ENCODE measurements around the gene TGFB2. TPM values are rescaled to one million over a fixed set of nuclear protein-coding genes. Genes with fewer than 3 reads are reported as not detected.

Gene TGFB2
- polyA plus RNA-seq, 2 donors, result 0.16 to 0.34 TPM

GRCh38 chr1:218480588-218481099 is 135.5 kb downstream of the TGFB2 start:
- Histone ChIP-seq H3K27me3 (ENCODE audit: control insufficient read depth in 1 of 2, insufficient read depth in 2 of 2, low read length in 2 of 2) (no peaks in the 10 kb centered on the region), H3K36me3 (ENCODE audit: control insufficient read depth in 2 of 2, insufficient read depth in 2 of 2, low read length in 1 of 2) (no peaks in the 10 kb centered on the region), H3K4me1 (ENCODE audit: control insufficient read depth in 2 of 2, insufficient read depth in 2 of 2, low read length in 1 of 2) (peaks cover 0 to 2% of the 10 kb centered on the region in 2 donors), H3K4me3 (ENCODE audit: low read depth in 1 of 2, low read length in 2 of 2) (no peak overlapping the region), H3K9me3 (ENCODE audit: control insufficient read depth in 2 of 2, insufficient read depth in 1 of 2, low read depth in 1 of 2, low read length in 1 of 2) (no peaks in the 10 kb centered on the region), H3K27ac (ENCODE audit: low read depth in 2 of 2, low read length in 1 of 2) (peak overlapping the region in 1 of 2 donors; percentile 39)
- 45 to 65% methylated on average over 1 of the region's 1 CpG for WGBS, 2 donors

DNA sequence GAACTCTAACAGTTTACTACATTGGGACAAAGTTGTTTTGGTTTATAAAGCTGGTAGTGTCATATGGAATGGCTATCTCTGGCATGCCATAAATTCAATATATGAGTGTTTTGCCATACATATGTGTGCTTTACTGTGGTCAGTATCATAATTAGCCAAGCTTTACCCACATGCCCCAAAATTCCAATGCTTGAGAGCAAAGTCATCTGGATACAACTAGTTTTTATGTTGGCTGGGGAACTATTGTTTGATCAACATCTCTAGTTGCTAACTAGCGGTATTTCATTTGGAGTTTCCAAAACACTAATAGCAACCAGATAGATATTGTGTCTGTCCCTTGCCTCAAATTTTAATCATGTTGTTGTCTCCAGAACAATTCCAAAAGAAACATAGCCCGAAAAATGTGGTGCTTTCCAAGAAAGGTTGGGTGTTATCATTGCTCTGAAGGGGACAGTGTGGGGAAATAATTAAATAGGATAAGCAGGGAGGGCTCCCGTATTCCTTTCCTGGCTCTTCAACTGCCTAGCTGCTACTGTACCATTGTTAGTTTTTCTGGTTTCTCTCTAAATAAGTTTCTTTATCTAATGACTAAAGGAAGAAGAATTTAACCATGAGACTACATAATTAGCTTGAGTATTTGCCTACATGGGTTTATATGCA is 136.1 kb downstream of the TGFB2 start:
- no peaks in the 10 kb centered on the region for H3K27me3 ChIP-seq (ENCODE audit: control insufficient read depth in 1 of 2, insufficient read depth in 2 of 2, low read length in 2 of 2)
- H3K36me3 ChIP-seq (ENCODE audit: control insufficient read depth in 2 of 2, insufficient read depth in 2 of 2, low read length in 1 of 2), result no peaks in the 10 kb centered on the region
- H3K4me1 ChIP-seq (ENCODE audit: control insufficient read depth in 2 of 2, insufficient read depth in 2 of 2, low read length in 1 of 2), result peaks cover 0 to 2% of the 10 kb centered on the region in 2 donors
- no peak overlapping the region for H3K4me3 ChIP-seq (ENCODE audit: low read depth in 1 of 2, low read length in 2 of 2)
- H3K27ac ChIP-seq (ENCODE audit: low read depth in 2 of 2, low read length in 1 of 2), result no peak overlapping the region
- whole genome bisulfite sequencing, 2 donors, result 45 to 47% methylated on average over 3 of the region's 3 CpGs
- no peaks in the 10 kb centered on the region for H3K9me3 ChIP-seq (ENCODE audit: control insufficient read depth in 2 of 2, insufficient read depth in 1 of 2, low read depth in 1 of 2, low read length in 1 of 2)

DNA sequence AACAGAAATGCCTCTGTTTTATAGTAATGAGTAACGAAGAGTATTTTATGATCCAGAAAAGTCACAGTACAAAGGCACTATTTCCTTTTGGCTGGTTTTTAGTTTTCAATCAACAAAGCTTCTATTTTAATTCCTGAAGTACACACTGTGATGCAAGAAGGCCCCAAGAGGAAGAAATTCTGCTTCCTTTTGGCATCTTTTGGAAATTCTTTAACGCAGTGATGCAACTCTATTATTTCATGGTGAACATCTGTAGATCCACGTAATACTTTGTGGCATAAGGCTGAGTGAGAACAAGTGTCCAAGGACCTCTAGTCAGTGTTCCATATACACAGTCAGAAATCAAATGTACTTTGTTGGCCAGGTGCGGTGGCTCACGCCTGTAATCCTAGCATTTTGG is 137.5 kb downstream of the TGFB2 start:
- H3K36me3 ChIP-seq (ENCODE audit: control insufficient read depth in 2 of 2, insufficient read depth in 2 of 2, low read length in 1 of 2), result no peaks in the 10 kb centered on the region
- no peak overlapping the region for H3K27ac ChIP-seq (ENCODE audit: low read depth in 2 of 2, low read length in 1 of 2)
- WGBS, 2 donors, result 72 to 74% methylated on average over 5 of the region's 5 CpGs
- H3K4me1 ChIP-seq (ENCODE audit: control insufficient read depth in 2 of 2, insufficient read depth in 2 of 2, low read length in 1 of 2), result peaks cover 0 to 2% of the 10 kb centered on the region in 2 donors
- no peaks in the 10 kb centered on the region for H3K27me3 ChIP-seq (ENCODE audit: control insufficient read depth in 1 of 2, insufficient read depth in 2 of 2, low read length in 2 of 2)
- no peaks in the 10 kb centered on the region for H3K9me3 ChIP-seq (ENCODE audit: control insufficient read depth in 2 of 2, insufficient read depth in 1 of 2, low read depth in 1 of 2, low read length in 1 of 2)
- H3K4me3 ChIP-seq (ENCODE audit: low read depth in 1 of 2, low read length in 2 of 2), result no peak overlapping the region

DNA sequence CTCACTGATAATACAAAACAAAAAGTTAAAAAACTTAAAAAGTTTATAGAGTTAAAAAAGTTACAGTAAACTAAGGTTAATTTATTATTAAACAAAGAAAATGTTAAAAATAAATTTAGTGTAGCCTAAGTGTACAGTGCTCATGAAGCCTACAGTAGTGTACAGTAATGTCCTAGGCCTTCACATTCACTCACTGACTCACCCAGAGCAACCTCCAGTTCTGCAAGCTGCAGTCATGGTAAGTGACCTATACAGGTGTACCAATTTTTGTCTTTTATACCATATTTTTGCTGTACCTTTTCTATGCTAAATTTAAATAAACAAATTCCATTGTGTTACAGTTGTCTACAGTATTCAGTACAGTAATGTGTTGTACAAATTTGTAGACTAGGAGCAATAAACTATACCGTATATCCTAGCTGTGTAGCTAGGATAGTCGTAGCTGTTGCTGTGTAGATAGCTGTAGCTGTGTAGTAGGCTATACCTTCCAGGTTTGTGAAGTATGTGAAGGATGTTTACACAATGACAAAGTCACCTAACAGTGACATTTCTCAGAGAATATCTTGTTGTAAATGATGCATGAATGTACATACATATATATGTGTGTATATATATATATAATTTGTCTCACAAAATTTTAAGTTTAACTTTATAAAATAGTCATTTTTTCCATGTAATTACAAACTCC is 140.2 kb downstream of the TGFB2 start:
- WGBS, 2 donors, result 72 to 92% methylated on average over 2 of the region's 2 CpGs
- H3K27ac ChIP-seq (ENCODE audit: low read depth in 2 of 2, low read length in 1 of 2), result no peak overlapping the region
- no peaks in the 10 kb centered on the region for H3K9me3 ChIP-seq (ENCODE audit: control insufficient read depth in 2 of 2, insufficient read depth in 1 of 2, low read depth in 1 of 2, low read length in 1 of 2)
- H3K27me3 ChIP-seq (ENCODE audit: control insufficient read depth in 1 of 2, insufficient read depth in 2 of 2, low read length in 2 of 2), result no peaks in the 10 kb centered on the region
- H3K4me3 ChIP-seq (ENCODE audit: low read depth in 1 of 2, low read length in 2 of 2), result no peak overlapping the region
- H3K4me1 ChIP-seq (ENCODE audit: control insufficient read depth in 2 of 2, insufficient read depth in 2 of 2, low read length in 1 of 2), result no peaks in the 10 kb centered on the region
- no peaks in the 10 kb centered on the region for H3K36me3 ChIP-seq (ENCODE audit: control insufficient read depth in 2 of 2, insufficient read depth in 2 of 2, low read length in 1 of 2)

DNA sequence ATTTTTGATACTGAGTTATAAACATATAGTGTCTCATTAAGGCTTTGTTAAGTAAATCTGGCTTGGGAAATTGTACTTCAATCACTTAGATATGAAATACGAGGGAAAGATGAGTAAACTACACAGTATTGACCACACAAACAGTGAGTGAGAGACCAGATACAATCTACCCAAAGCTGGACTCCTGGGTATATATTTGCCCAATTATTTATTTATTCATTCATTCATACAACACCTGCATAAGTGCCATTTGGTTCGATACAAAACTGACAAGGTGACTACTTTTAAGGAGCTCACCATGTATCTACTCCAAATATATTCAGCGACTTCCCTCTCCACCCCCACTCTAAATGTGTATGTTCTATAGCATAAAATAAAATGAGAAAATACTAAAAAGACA is 143.4 kb downstream of the TGFB2 start:
- 90 to 93% methylated on average over 3 of the region's 3 CpGs for WGBS, 2 donors
- no peak overlapping the region for H3K27ac ChIP-seq (ENCODE audit: low read depth in 2 of 2, low read length in 1 of 2)
- H3K4me3 ChIP-seq (ENCODE audit: low read depth in 1 of 2, low read length in 2 of 2), result no peak overlapping the region
- H3K36me3 ChIP-seq (ENCODE audit: control insufficient read depth in 2 of 2, insufficient read depth in 2 of 2, low read length in 1 of 2), result no peaks in the 10 kb centered on the region
- H3K4me1 ChIP-seq (ENCODE audit: control insufficient read depth in 2 of 2, insufficient read depth in 2 of 2, low read length in 1 of 2), result no peaks in the 10 kb centered on the region
- H3K27me3 ChIP-seq (ENCODE audit: control insufficient read depth in 1 of 2, insufficient read depth in 2 of 2, low read length in 2 of 2), result no peaks in the 10 kb centered on the region
- H3K9me3 ChIP-seq (ENCODE audit: control insufficient read depth in 2 of 2, insufficient read depth in 1 of 2, low read depth in 1 of 2, low read length in 1 of 2), result no peaks in the 10 kb centered on the region

- 87 to 95% methylated on average over 3 of the region's 3 CpGs for WGBS, 2 donors
- no peak overlapping the region for H3K4me3 ChIP-seq (ENCODE audit: low read depth in 1 of 2, low read length in 2 of 2)
- no peaks in the 10 kb centered on the region for H3K27me3 ChIP-seq (ENCODE audit: control insufficient read depth in 1 of 2, insufficient read depth in 2 of 2, low read length in 2 of 2)
- H3K27ac ChIP-seq (ENCODE audit: low read depth in 2 of 2, low read length in 1 of 2), result no peak overlapping the region
- no peaks in the 10 kb centered on the region for H3K36me3 ChIP-seq (ENCODE audit: control insufficient read depth in 2 of 2, insufficient read depth in 2 of 2, low read length in 1 of 2)
- no peaks in the 10 kb centered on the region for H3K4me1 ChIP-seq (ENCODE audit: control insufficient read depth in 2 of 2, insufficient read depth in 2 of 2, low read length in 1 of 2)
- no peaks in the 10 kb centered on the region for H3K9me3 ChIP-seq (ENCODE audit: control insufficient read depth in 2 of 2, insufficient read depth in 1 of 2, low read depth in 1 of 2, low read length in 1 of 2)
Measured at GRCh38 chr1:218488986-218489385, 143.8 kb downstream of the TGFB2 start.

DNA sequence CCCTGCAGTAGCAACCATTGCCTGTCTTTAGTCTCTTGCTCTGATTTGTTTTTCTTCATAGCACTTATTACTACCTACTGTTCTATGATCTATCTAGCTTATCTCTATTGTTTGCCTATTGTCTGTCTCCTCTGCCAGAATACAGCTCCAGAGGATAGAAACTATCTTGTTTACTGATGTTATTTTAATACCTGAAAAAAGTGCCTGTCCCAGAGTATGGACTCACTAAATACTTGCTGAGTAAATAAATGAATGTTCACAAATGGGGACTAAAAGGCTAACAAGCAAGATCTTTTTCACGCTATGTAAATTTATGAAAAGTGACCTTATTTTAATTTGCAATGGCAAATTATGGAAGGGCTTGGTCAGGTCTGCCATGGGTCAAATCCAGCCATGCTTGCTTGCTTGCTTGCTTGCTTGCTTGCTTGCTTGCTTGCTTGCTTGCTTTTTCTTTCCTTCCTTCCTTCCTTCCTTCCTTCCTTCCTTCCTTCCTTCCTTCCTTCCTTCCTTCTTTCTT is 145.3 kb downstream of the TGFB2 start:
- H3K27me3 ChIP-seq (ENCODE audit: control insufficient read depth in 1 of 2, insufficient read depth in 2 of 2, low read length in 2 of 2), result no peaks in the 10 kb centered on the region
- H3K27ac ChIP-seq (ENCODE audit: low read depth in 2 of 2, low read length in 1 of 2), result no peak overlapping the region
- H3K4me1 ChIP-seq (ENCODE audit: control insufficient read depth in 2 of 2, insufficient read depth in 2 of 2, low read length in 1 of 2), result no peaks in the 10 kb centered on the region
- H3K36me3 ChIP-seq (ENCODE audit: control insufficient read depth in 2 of 2, insufficient read depth in 2 of 2, low read length in 1 of 2), result no peaks in the 10 kb centered on the region
- 93 to 96% methylated on average over 1 of the region's 1 CpG for WGBS, 2 donors
- H3K4me3 ChIP-seq (ENCODE audit: low read depth in 1 of 2, low read length in 2 of 2), result no peak overlapping the region
- H3K9me3 ChIP-seq (ENCODE audit: control insufficient read depth in 2 of 2, insufficient read depth in 1 of 2, low read depth in 1 of 2, low read length in 1 of 2), result no peaks in the 10 kb centered on the region

DNA sequence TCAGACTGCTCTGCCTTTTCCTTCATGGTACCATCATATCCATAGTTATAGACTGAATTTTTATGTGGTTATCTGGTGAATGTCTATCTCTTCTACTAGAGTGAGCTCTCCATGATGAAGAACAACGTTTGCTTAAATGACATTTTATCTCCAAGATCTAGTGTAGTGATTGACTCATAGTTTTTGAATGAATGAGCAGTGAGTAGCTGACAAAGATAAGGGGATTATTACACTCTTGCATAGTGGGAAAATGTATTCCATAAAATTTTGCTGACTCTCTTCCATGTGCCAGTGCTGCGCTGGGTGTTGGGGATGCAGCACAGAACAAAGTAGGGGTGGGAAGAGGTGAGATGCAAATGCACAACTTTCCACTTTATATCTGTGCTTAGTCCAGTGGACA is 147.7 kb downstream of the TGFB2 start:
- Histone ChIP-seq H3K4me3 (ENCODE audit: low read depth in 1 of 2, low read length in 2 of 2) (no peak overlapping the region), H3K4me1 (ENCODE audit: control insufficient read depth in 2 of 2, insufficient read depth in 2 of 2, low read length in 1 of 2) (no peaks in the 10 kb centered on the region), H3K9me3 (ENCODE audit: control insufficient read depth in 2 of 2, insufficient read depth in 1 of 2, low read depth in 1 of 2, low read length in 1 of 2) (no peaks in the 10 kb centered on the region), H3K36me3 (ENCODE audit: control insufficient read depth in 2 of 2, insufficient read depth in 2 of 2, low read length in 1 of 2) (no peaks in the 10 kb centered on the region), H3K27me3 (ENCODE audit: control insufficient read depth in 1 of 2, insufficient read depth in 2 of 2, low read length in 2 of 2) (no peaks in the 10 kb centered on the region), H3K27ac (ENCODE audit: low read depth in 2 of 2, low read length in 1 of 2) (no peak overlapping the region)
- WGBS, 2 donors, result 69 to 75% methylated on average over 2 of the region's 2 CpGs

DNA sequence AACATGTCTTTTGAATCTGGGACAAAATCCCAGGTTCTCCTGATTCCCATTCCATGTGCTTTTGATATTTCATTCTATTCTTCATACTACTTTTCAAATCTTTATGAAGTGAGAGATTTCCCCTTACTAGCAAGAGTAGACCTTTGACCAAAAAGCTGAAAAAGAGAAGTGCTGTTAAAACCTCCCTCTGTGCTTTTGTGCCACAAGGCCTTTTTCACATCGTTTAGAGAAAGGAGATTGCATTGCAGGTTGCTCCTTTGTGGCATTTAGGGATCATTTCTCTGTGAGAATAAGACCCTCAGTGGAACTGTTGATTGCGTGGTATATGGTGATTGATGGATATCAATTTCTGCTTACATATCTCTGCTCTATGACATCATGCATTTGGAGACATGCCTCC is 148.8 kb downstream of the TGFB2 start:
- WGBS, 2 donors, result 48 to 66% methylated on average over 2 of the region's 2 CpGs
- Histone ChIP-seq H3K9me3 (ENCODE audit: control insufficient read depth in 2 of 2, insufficient read depth in 1 of 2, low read depth in 1 of 2, low read length in 1 of 2) (no peaks in the 10 kb centered on the region), H3K4me1 (ENCODE audit: control insufficient read depth in 2 of 2, insufficient read depth in 2 of 2, low read length in 1 of 2) (no peaks in the 10 kb centered on the region), H3K36me3 (ENCODE audit: control insufficient read depth in 2 of 2, insufficient read depth in 2 of 2, low read length in 1 of 2) (no peaks in the 10 kb centered on the region), H3K27ac (ENCODE audit: low read depth in 2 of 2, low read length in 1 of 2) (no peak overlapping the region), H3K27me3 (ENCODE audit: control insufficient read depth in 1 of 2, insufficient read depth in 2 of 2, low read length in 2 of 2) (no peaks in the 10 kb centered on the region), H3K4me3 (ENCODE audit: low read depth in 1 of 2, low read length in 2 of 2) (no peak overlapping the region)
